OCI-LY3 (cell line): Measurements from ENCODE around the gene CADM2.

Source experiments
- CTCF ChIP-seq: fragments of 200-600, 300-600 bp; sonication (generic); IDR thresholded peaks from 2 replicates; pipeline ENCODE4 v1.5.1; 2014; ENCODE audit warnings: antibody characterized with exemption, low read length, low read depth
- EZH2phosphoT487 ChIP-seq: fragments of 200-600 bp; shearing (Covaris generic); IDR thresholded peaks from 2 replicates; pipeline ENCODE4 v1.6.1; 2018; ENCODE audit warnings: antibody characterized with exemption, mixed run types, low read depth

- TF ChIP-seq CTCF (no peak), EZH2phosphoT487 (no peak)
These were observed 674.1 kb downstream of the CADM2 start for GRCh38 chr3:85632921-85633320.
